ENCODE results near the gene STAT3. TPM values are rescaled to one million over a fixed set of nuclear protein-coding genes. Genes with fewer than 3 reads are reported as not detected.
A peak's percentile ranks its signal among the peaks of the same experiment; 100 is the strongest.

Gene STAT3
- total and polyA plus RNA-seq, 9 of the 15 experiments (the other 6 are each of a cell fraction or from before 2014, with no cell fraction given) = 90.0 to 179 (median 114) TPM

GRCh38 chr17:42313773-42314566, 74.3 kb downstream of the STAT3 start (continued):
- TF ChIP-seq GTF2E2 (tag; IDR thresholded peaks at IDR 0.05) = 0 out of 2 replicates have a peak, but pooled peaks have one; percentile 32
- 0 out of 4 replicates have a peak, but pooled peaks of 1 of the 2 experiments have one; percentile 25 for TF ChIP-seq RCOR1 (IDR thresholded peaks at IDR 0.05; ENCODE audit: borderline replicate concordance in 1 of 2, low read depth in 2 of 2, low read length in 2 of 2)
- TF ChIP-seq, protein P1, sequence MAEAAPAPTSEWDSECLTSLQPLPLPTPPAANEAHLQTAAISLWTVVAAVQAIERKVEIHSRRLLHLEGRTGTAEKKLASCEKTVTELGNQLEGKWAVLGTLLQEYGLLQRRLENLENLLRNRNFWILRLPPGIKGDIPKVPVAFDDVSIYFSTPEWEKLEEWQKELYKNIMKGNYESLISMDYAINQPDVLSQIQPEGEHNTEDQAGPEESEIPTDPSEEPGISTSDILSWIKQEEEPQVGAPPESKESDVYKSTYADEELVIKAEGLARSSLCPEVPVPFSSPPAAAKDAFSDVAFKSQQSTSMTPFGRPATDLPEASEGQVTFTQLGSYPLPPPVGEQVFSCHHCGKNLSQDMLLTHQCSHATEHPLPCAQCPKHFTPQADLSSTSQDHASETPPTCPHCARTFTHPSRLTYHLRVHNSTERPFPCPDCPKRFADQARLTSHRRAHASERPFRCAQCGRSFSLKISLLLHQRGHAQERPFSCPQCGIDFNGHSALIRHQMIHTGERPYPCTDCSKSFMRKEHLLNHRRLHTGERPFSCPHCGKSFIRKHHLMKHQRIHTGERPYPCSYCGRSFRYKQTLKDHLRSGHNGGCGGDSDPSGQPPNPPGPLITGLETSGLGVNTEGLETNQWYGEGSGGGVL (CRISPR knock-in tag; IDR thresholded peaks at IDR 0.05) = no peak
- no peak for TF ChIP-seq NFYB (IDR thresholded peaks at IDR 0.05; ENCODE audit: extremely low read depth, insufficient read length)
- TF ChIP-seq ARID2 (IDR thresholded peaks at IDR 0.05) = no peak
- TF ChIP-seq ZFPM2 (CRISPR knock-in tag; IDR thresholded peaks at IDR 0.05) = no peak
- TF ChIP-seq ZNF174 (CRISPR knock-in tag; IDR thresholded peaks at IDR 0.05) = 0 out of 2 replicates have a peak, but pooled peaks have one; percentile 66
- no peak for TF ChIP-seq ESRRB (CRISPR knock-in tag; IDR thresholded peaks at IDR 0.05; ENCODE audit: borderline replicate concordance)
- 0 out of 2 replicates have a peak, but pooled peaks have one; percentile 29 for TF ChIP-seq MTA3 (IDR thresholded peaks at IDR 0.05; ENCODE audit: borderline replicate concordance)
- TF ChIP-seq GTF2A2 (tag; IDR thresholded peaks at IDR 0.05) = no peak
- no peak for TF ChIP-seq FOXJ3 (CRISPR knock-in tag; IDR thresholded peaks at IDR 0.05)
- TF ChIP-seq, protein P2, sequence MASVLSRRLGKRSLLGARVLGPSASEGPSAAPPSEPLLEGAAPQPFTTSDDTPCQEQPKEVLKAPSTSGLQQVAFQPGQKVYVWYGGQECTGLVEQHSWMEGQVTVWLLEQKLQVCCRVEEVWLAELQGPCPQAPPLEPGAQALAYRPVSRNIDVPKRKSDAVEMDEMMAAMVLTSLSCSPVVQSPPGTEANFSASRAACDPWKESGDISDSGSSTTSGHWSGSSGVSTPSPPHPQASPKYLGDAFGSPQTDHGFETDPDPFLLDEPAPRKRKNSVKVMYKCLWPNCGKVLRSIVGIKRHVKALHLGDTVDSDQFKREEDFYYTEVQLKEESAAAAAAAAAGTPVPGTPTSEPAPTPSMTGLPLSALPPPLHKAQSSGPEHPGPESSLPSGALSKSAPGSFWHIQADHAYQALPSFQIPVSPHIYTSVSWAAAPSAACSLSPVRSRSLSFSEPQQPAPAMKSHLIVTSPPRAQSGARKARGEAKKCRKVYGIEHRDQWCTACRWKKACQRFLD (CRISPR knock-in tag; IDR thresholded peaks at IDR 0.05) = peak; percentile 98
- TF ChIP-seq ARHGAP35 (IDR thresholded peaks at IDR 0.05; ENCODE audit: partially characterized antibody) = no peak
- TF ChIP-seq MECOM (CRISPR knock-in tag; IDR thresholded peaks at IDR 0.05) = peak; percentile 26; the same call in 1 of the 2 replicates
- TF ChIP-seq, protein P3, sequence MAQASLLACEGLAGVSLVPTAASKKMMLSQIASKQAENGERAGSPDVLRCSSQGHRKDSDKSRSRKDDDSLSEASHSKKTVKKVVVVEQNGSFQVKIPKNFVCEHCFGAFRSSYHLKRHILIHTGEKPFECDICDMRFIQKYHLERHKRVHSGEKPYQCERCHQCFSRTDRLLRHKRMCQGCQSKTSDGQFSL (CRISPR knock-in tag; IDR thresholded peaks at IDR 0.05) = no peak
- TF ChIP-seq, protein P3 (tag; IDR thresholded peaks at IDR 0.05) = peak in 1 of 2 experiments; percentile 78; a peak in 1 of 4 replicates
- TF ChIP-seq RB1 (IDR thresholded peaks at IDR 0.05; ENCODE audit: low read depth) = no peak; the same call in 1 of the 2 replicates
- TF ChIP-seq, protein P4, sequence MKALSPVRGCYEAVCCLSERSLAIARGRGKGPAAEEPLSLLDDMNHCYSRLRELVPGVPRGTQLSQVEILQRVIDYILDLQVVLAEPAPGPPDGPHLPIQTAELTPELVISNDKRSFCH (CRISPR knock-in tag; IDR thresholded peaks at IDR 0.05) = no peak
- TF ChIP-seq, protein P4 (tag; IDR thresholded peaks at IDR 0.05) = peak; percentile 96
- no peak for TF ChIP-seq KLF16 (IDR thresholded peaks at IDR 0.05)
- no peak for TF ChIP-seq ZC3H11A (IDR thresholded peaks at IDR 0.05; ENCODE audit: low read depth, low read length)
- peak; percentile 88 for TF ChIP-seq BHLHE40 (IDR thresholded peaks at IDR 0.05; ENCODE audit: low read length)
- TF ChIP-seq CBX2 (IDR thresholded peaks at IDR 0.05; ENCODE audit: insufficient read depth, low read length, poor library complexity, severe bottlenecking) = no peak
- 0 out of 2 replicates have a peak, but pooled peaks have one; percentile 12 for TF ChIP-seq TCF7 (IDR thresholded peaks at IDR 0.05; ENCODE audit: borderline replicate concordance)
- no peak for TF ChIP-seq ZNF12 (CRISPR knock-in tag; IDR thresholded peaks at IDR 0.05)
